ENCODE results near the gene TPSD1. TPM values are rescaled to one million over a fixed set of nuclear protein-coding genes. Genes with fewer than 3 reads are reported as not detected.

TPSD1 gene
- total RNA-seq, 5 donors from 2014 or later (not counting 1 experiment from before 2014, with no cell fraction given), result 0.28 to 0.40 (median 0.31) TPM; not detected in 1

GRCh38 chr16:1278477-1278876, 22.6 kb downstream of the TPSD1 start:
- Mint-ChIP-seq H3K4me3 (no peak overlapping the region), H3K9me3 (no peaks in the 10 kb centered on the region), H3K4me1 (no peaks in the 10 kb centered on the region), H3K27ac (no peak overlapping the region), H3K27me3 (peaks cover 11 to 14% of the 10 kb centered on the region in 2 donors), H3K36me3 (no peaks in the 10 kb centered on the region)
- Histone ChIP-seq H3K4me3 (ENCODE audit: control insufficient read depth in 1 of 2, extremely low read depth in 1 of 2, low read length in 1 of 2) (no peak overlapping the region), H3K27me3 (replicated peaks in 1 of 2; ENCODE audit: control insufficient read depth in 2 of 2, extremely low read depth in 1 of 2, insufficient read depth in 2 of 2, low read length in 1 of 2) (peaks cover 0 to 58% of the 10 kb centered on the region in 2 experiments), H3K4me1 (ENCODE audit: control insufficient read depth in 1 of 2, extremely low read depth in 1 of 2, insufficient read depth in 2 of 2, low read length in 2 of 2) (no peaks in the 10 kb centered on the region), H3K27ac (ENCODE audit: low read length) (no peak overlapping the region), H3K36me3 (ENCODE audit: control insufficient read depth in 2 of 2, extremely low read depth in 1 of 2, insufficient read depth in 1 of 2, low read length in 1 of 2) (no peaks in the 10 kb centered on the region), H3K9me3 (no peaks in the 10 kb centered on the region)
- CTCF ChIA-PET, result no interaction called here
- 38% methylated on average over 18 of the region's 18 CpGs for WGBS (ENCODE audit: insufficient coverage)
- DNase-seq (no peak), ATAC-seq (replicated peaks in 1 of 4) (no peak)
- POLR2A ChIA-PET, result no interaction called here

DNA sequence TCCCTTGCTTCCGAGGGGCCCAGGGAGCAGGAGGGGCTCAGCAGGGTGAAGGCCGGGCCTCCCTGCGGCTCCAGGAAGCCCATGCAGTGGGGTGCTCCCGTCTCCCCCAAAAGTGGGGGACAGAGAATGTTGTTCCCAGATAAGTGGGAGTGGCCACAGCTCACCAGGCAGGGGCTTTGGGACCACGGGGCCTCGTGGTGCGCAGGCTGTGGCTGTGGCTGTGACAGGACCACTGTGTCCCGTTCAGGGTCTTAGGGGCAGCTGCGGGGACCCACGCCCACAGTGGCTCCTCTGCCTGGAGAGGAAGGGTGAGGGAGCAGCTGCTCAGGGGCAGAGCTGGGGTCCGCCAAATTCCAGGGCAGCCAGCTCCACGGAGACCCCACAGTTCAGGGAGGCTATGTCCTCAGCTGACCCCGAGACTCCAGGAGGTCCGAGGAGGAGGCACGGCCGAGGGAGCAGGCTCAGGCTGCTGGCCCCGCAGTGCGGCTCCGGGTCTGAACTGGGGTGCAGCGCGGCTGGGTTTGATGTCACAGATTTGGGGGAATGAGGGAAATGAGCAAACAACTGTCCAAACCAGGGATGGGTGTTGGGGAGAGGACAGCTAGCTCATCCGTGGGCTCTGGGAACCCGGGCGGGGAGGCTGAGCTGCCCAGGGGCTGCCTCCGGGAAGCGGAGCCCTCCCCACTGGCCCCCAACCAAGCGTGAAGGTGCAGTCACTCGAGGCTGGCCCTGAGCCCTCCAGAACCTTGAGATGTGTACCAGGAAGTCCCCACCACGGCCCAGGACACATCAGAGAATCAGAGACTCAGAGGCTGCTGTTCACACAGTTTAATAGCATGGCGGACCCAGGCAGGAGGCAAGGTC, 23.4 kb downstream of the TPSD1 start:
- Mint-ChIP-seq H3K36me3 (no peaks in the 10 kb centered on the region), H3K4me1 (no peaks in the 10 kb centered on the region), H3K4me3 (no peak overlapping the region), H3K27ac (no peak overlapping the region), H3K27me3 (peaks cover 11 to 18% of the 10 kb centered on the region in 2 donors), H3K9me3 (no peaks in the 10 kb centered on the region)
- no peak for DNase-seq
- ChIA-PET POLR2A (no interaction called here), CTCF (no interaction called here)
- no peak for ATAC-seq (replicated peaks in 1 of 4)
- Histone ChIP-seq H3K27ac (ENCODE audit: low read length) (no peak overlapping the region), H3K4me1 (ENCODE audit: control insufficient read depth in 1 of 2, extremely low read depth in 1 of 2, insufficient read depth in 2 of 2, low read length in 2 of 2) (no peaks in the 10 kb centered on the region), H3K27me3 (replicated peaks in 1 of 2; ENCODE audit: control insufficient read depth in 2 of 2, extremely low read depth in 1 of 2, insufficient read depth in 2 of 2, low read length in 1 of 2) (peaks cover 0 to 62% of the 10 kb centered on the region in 2 experiments), H3K4me3 (ENCODE audit: control insufficient read depth in 1 of 2, extremely low read depth in 1 of 2, low read length in 1 of 2) (no peak overlapping the region), H3K36me3 (ENCODE audit: control insufficient read depth in 2 of 2, extremely low read depth in 1 of 2, insufficient read depth in 1 of 2, low read length in 1 of 2) (no peaks in the 10 kb centered on the region), H3K9me3 (no peaks in the 10 kb centered on the region)
- 76% methylated on average over 22 of the region's 30 CpGs for WGBS (ENCODE audit: insufficient coverage)

- H3K9me3 ChIP-seq, result no peaks in the 10 kb centered on the region
- H3K27ac Mint-ChIP-seq, result no peak overlapping the region
- WGBS (ENCODE audit: insufficient coverage), result 78% methylated on average over 26 of the region's 29 CpGs
- no peak overlapping the region for H3K4me3 ChIP-seq (ENCODE audit: control insufficient read depth in 1 of 2, extremely low read depth in 1 of 2, low read length in 1 of 2)
- no peak overlapping the region for H3K4me3 Mint-ChIP-seq
- H3K27me3 ChIP-seq (replicated peaks in 1 of 2; ENCODE audit: control insufficient read depth in 2 of 2, extremely low read depth in 1 of 2, insufficient read depth in 2 of 2, low read length in 1 of 2), result peaks cover 0 to 67% of the 10 kb centered on the region in 2 experiments
- ChIA-PET CTCF (no interaction called here), POLR2A (no interaction called here)
- peaks cover 11 to 20% of the 10 kb centered on the region in 2 donors for H3K27me3 Mint-ChIP-seq
- H3K36me3 Mint-ChIP-seq, result no peaks in the 10 kb centered on the region
- no peaks in the 10 kb centered on the region for H3K4me1 Mint-ChIP-seq
- no peak overlapping the region for H3K27ac ChIP-seq (ENCODE audit: low read length)
- no peaks in the 10 kb centered on the region for H3K4me1 ChIP-seq (ENCODE audit: control insufficient read depth in 1 of 2, extremely low read depth in 1 of 2, insufficient read depth in 2 of 2, low read length in 2 of 2)
- H3K36me3 ChIP-seq (ENCODE audit: control insufficient read depth in 2 of 2, extremely low read depth in 1 of 2, insufficient read depth in 1 of 2, low read length in 1 of 2), result no peaks in the 10 kb centered on the region
- ATAC-seq (replicated peaks in 1 of 4), result no peak
- H3K9me3 Mint-ChIP-seq, result no peaks in the 10 kb centered on the region
- DNase-seq, result no peak
These were observed 24.2 kb downstream of the TPSD1 start for GRCh38 chr16:1279945-1280589.

- Histone ChIP-seq H3K4me1 (ENCODE audit: control insufficient read depth in 1 of 2, extremely low read depth in 1 of 2, insufficient read depth in 2 of 2, low read length in 2 of 2) (no peaks in the 10 kb centered on the region), H3K9me3 (no peaks in the 10 kb centered on the region), H3K36me3 (ENCODE audit: control insufficient read depth in 2 of 2, extremely low read depth in 1 of 2, insufficient read depth in 1 of 2, low read length in 1 of 2) (no peaks in the 10 kb centered on the region), H3K4me3 (ENCODE audit: control insufficient read depth in 1 of 2, extremely low read depth in 1 of 2, low read length in 1 of 2) (no peak overlapping the region), H3K27me3 (replicated peaks in 1 of 2; ENCODE audit: control insufficient read depth in 2 of 2, extremely low read depth in 1 of 2, insufficient read depth in 2 of 2, low read length in 1 of 2) (peaks cover 0 to 69% of the 10 kb centered on the region in 2 experiments), H3K27ac (ENCODE audit: low read length) (no peak overlapping the region)
- H3K27me3 Mint-ChIP-seq, result peaks cover 5 to 19% of the 10 kb centered on the region in 2 donors
- H3K9me3 Mint-ChIP-seq, result no peaks in the 10 kb centered on the region
- 75% methylated on average over 6 of the region's 8 CpGs for WGBS (ENCODE audit: insufficient coverage)
- H3K36me3 Mint-ChIP-seq, result no peaks in the 10 kb centered on the region
- ATAC-seq (replicated peaks in 1 of 4) (no peak), DNase-seq (no peak)
- no peak overlapping the region for H3K27ac Mint-ChIP-seq
- H3K4me3 Mint-ChIP-seq, result no peak overlapping the region
- H3K4me1 Mint-ChIP-seq, result no peaks in the 10 kb centered on the region
- CTCF ChIA-PET, result no interaction called here
- POLR2A ChIA-PET, result no interaction called here
These were observed 24.9 kb downstream of the TPSD1 start for GRCh38 chr16:1280783-1281182.

DNA sequence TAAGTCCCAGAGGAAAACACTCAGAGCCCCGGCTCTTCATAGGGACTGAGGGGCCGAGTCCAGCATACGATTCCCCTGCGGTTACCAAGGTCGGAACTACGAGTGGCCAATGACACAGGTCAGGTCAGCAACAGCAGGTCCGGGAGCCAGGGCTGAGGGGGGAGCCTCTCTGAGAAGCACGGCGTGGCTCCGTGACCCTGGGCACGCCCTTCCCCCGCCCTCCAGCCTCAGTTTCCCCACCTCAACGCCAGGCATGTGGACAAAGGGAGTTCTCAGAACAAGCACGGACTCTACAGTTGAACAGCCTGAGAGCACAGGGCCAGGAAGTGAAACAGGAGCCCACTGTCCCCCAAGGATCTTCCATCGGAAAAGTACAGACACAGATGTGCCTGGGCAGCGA, 25.6 kb downstream of the TPSD1 start:
- H3K4me1 Mint-ChIP-seq, result no peaks in the 10 kb centered on the region
- H3K27me3 Mint-ChIP-seq, result peaks cover 4 to 21% of the 10 kb centered on the region in 2 donors
- no peaks in the 10 kb centered on the region for H3K36me3 Mint-ChIP-seq

DNA sequence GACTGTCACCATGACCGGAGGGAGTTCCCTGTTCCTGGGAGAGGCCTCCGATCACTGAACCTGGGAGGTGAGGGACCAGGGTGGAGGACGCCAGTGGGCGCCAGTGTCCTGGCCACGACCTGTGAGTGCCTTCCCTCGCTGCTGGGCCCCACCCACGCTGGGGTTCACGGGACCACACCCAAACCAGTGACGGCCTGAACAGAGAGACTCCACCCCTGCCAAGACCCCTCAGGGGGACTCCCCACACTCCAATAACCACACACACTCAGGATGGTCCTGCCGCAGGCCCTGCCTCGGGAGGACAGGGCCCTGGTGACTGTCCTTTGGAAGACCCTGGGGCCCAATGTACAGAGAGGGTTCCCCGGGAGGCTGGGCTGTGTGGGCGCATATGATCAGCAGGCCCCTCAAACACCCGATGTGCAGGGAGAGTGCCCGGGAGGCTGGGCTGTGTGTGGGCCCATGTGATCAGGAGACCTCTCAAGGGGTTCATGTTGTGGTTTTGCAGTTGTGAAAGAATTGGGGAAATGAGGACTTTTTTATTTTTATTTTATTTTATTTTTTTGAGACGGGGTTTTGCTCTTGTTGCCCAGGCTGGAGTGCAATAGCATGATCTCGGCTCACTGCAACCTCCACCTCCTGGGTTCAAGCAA, 26.6 kb downstream of the TPSD1 start:
- Histone ChIP-seq H3K4me3 (ENCODE audit: control insufficient read depth in 1 of 2, extremely low read depth in 1 of 2, low read length in 1 of 2) (no peak overlapping the region), H3K27me3 (replicated peaks in 1 of 2; ENCODE audit: control insufficient read depth in 2 of 2, extremely low read depth in 1 of 2, insufficient read depth in 2 of 2, low read length in 1 of 2) (peaks cover 0 to 65% of the 10 kb centered on the region in 2 experiments), H3K36me3 (ENCODE audit: control insufficient read depth in 2 of 2, extremely low read depth in 1 of 2, insufficient read depth in 1 of 2, low read length in 1 of 2) (no peaks in the 10 kb centered on the region), H3K27ac (ENCODE audit: low read length) (no peak overlapping the region), H3K4me1 (ENCODE audit: control insufficient read depth in 1 of 2, extremely low read depth in 1 of 2, insufficient read depth in 2 of 2, low read length in 2 of 2) (no peaks in the 10 kb centered on the region), H3K9me3 (no peaks in the 10 kb centered on the region)
- H3K4me3 Mint-ChIP-seq, result no peak overlapping the region
- H3K27me3 Mint-ChIP-seq, result peaks cover 4 to 21% of the 10 kb centered on the region in 2 donors
- ChIA-PET CTCF (no interaction called here), POLR2A (no interaction called here)
- no peak for ATAC-seq (replicated peaks in 1 of 4)
- 78% methylated on average over 11 of the region's 17 CpGs for WGBS (ENCODE audit: insufficient coverage)
- DNase-seq, result no peak
- no peaks in the 10 kb centered on the region for H3K4me1 Mint-ChIP-seq
- H3K36me3 Mint-ChIP-seq, result no peaks in the 10 kb centered on the region
- H3K27ac Mint-ChIP-seq, result no peak overlapping the region
- no peaks in the 10 kb centered on the region for H3K9me3 Mint-ChIP-seq

More for the DNA sequence above, 25.6 kb downstream of the TPSD1 start:
- ChIA-PET CTCF (no interaction called here), POLR2A (no interaction called here)
- no peaks in the 10 kb centered on the region for H3K9me3 Mint-ChIP-seq
- Histone ChIP-seq H3K4me1 (ENCODE audit: control insufficient read depth in 1 of 2, extremely low read depth in 1 of 2, insufficient read depth in 2 of 2, low read length in 2 of 2) (no peaks in the 10 kb centered on the region), H3K9me3 (no peaks in the 10 kb centered on the region), H3K36me3 (ENCODE audit: control insufficient read depth in 2 of 2, extremely low read depth in 1 of 2, insufficient read depth in 1 of 2, low read length in 1 of 2) (no peaks in the 10 kb centered on the region), H3K27me3 (replicated peaks in 1 of 2; ENCODE audit: control insufficient read depth in 2 of 2, extremely low read depth in 1 of 2, insufficient read depth in 2 of 2, low read length in 1 of 2) (peaks cover 0 to 69% of the 10 kb centered on the region in 2 experiments), H3K4me3 (ENCODE audit: control insufficient read depth in 1 of 2, extremely low read depth in 1 of 2, low read length in 1 of 2) (no peak overlapping the region), H3K27ac (ENCODE audit: low read length) (no peak overlapping the region)
- DNase-seq, result no peak
- no peak overlapping the region for H3K27ac Mint-ChIP-seq
- ATAC-seq (replicated peaks in 1 of 4), result no peak
- H3K4me3 Mint-ChIP-seq, result no peak overlapping the region
- WGBS (ENCODE audit: insufficient coverage), result 78% methylated on average over 14 of the region's 16 CpGs
